Measurements from ENCODE around the gene HIBCH.
"Not testable (repeated sequence)": the region's sequence is repeated elsewhere in the genome, so short reads cannot be mapped to it uniquely, and the experiment has no call there.

Gene HIBCH

DNA sequence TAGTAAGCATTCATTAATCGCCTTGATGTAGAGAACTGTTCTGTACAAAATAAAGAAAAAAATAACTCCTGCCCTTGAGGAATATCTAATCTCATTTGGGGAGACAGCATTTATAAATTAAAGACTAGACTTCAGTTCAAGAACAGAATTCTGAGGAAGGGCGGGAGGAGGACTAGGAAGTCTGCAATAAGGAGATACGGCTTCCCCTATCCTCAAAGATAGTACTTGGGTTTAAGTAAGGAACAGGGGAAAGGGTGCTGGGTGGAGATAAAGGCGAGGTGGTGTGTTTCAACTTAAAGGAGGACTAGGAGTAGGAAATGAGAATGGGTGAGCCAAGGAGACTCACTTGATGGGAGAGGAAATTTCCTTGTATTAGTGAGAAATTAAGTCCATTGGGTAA, 135.2 kb downstream of the HIBCH start:
- no peak for DNase-seq (ENCODE audit: low read depth)

DNA sequence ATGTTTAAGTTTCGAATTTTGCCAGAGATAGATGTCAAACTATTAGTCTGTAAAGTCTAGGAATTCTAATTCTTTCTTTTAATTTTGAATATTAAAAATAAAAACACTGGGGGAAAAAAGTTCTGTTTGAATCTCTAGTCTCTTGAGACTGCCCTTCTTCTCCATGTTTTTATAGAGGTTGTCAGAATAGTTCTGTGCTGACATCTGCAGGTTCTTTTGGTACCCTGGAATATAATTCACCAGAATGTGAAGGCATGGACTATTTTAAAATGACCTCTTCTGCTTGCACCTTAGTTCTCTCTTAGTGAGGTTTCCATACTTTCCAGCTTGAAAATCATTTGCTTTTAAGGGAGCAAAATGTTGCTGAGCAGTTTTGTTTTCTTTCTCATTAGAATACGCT, 136.1 kb downstream of the HIBCH start:
- DNase-seq (ENCODE audit: low read depth), result no peak

- DNase-seq (ENCODE audit: low read depth), result no peak
These were observed 137.5 kb downstream of the HIBCH start for GRCh38 chr2:190182071-190182524.

GRCh38 chr2:190181123-190181669, 138.4 kb downstream of the HIBCH start:
- DNase-seq (ENCODE audit: low read depth), result no peak

- no peak for DNase-seq (ENCODE audit: low read depth)
These were observed 139.1 kb downstream of the HIBCH start for GRCh38 chr2:190180313-190181122.

DNA sequence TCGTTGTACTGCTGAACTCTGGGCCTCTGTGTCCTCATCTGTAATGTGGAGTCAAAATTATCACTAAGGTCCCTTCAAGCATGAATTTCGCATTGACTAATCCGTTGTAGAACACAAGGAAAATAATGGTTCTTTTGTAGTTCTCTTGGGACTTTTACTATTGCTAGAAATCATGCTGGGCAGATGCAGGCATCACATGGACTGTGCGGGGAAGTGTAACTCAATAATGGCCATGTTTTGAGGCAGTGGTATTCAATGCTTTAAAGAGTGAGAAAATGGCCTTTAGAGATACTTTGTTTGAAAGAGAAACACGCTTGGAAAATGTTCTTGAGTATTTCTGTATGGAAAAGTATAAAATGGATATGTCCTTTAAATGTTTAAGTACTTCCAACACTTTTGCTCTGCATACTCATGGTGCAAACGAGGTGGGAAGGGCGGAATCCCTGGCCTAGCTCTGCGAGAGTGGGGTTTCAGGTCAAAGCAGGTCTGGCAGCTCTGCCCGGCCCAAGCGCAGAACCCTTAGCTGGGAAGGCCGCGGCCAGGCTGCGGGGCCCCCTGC, 139.8 kb downstream of the HIBCH start:
- no peak for DNase-seq (ENCODE audit: low read depth)

GRCh38 chr2:190178066-190178722, 141.4 kb downstream of the HIBCH start:
- DNase-seq (ENCODE audit: low read depth), result no peak

DNA sequence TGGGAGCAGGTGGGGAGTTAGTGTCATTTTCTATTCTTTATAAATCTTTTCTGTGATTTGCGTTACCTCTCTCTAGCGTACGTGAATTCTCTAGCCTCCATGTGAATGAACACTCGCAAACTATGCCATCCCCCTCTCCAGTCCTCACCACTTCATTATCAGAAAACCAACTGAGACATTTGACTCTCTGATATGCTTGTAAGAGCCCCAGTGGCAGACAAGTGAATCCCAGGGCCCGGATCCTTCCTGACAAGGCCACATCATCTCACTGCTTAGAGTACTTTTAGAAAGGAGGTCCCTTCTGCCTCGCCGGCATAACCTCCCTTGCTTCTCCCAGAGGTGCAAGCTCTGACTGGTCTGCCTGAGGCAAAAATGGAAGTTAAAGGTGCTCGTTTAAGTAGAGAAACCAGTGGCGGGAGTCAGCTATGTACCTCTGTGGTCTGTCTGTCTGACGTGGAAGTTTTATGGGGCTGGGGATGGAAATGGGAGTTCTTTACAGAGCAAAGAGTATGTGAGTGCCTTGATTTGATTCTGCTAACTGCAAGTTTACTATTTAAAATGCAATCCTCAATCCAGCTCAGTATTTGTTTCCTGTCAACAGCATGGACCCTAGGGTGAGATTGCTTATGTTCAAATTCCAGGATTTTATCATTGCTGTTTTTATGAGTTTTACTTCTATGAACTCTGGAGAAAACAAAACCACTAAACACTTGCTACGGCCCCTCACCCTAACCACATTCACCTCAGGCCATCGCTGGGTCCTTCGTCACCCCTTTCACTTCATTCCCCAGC, 142.2 kb downstream of the HIBCH start:
- no peak for DNase-seq (ENCODE audit: low read depth)

DNA sequence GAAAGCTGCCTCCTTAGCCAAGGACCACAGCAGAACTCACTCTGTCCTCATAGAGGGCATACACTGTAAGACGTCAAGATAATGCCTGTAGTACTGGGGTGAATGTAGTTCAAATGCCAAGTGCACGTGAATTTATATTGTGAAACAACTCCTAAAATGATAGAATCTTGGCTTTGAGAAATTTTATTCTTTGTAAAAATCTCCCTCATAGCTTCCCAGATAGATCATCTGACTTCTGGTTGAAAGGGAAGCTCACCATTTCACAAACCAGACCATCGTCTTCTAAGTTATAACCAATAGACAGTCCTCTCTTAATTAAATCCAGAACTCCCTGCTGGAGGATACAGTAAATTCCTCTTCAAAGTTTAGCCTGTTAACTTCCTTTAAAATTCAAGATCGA, 146.2 kb downstream of the HIBCH start:
- DNase-seq (ENCODE audit: low read depth), result no peak

DNA sequence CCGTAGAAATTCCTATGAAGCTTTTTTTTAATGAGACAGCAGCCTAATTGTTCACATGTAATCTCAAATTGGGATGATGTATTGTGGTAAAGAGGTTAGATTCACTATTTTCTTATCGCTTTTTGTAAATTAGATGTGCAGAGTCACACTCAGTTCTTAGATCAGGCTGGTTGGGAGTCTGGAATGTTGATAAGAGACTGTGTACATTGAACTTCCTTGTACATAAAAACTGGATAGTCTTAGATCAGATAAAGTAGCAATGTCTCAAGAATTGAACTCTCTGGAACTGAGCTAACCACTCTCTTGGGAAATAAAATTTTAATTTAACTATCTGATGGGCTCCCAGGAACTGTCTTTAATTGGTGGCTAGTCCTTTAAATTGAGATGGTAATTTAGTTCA, 149.0 kb downstream of the HIBCH start:
- DNase-seq (ENCODE audit: low read depth), result no peak

DNA sequence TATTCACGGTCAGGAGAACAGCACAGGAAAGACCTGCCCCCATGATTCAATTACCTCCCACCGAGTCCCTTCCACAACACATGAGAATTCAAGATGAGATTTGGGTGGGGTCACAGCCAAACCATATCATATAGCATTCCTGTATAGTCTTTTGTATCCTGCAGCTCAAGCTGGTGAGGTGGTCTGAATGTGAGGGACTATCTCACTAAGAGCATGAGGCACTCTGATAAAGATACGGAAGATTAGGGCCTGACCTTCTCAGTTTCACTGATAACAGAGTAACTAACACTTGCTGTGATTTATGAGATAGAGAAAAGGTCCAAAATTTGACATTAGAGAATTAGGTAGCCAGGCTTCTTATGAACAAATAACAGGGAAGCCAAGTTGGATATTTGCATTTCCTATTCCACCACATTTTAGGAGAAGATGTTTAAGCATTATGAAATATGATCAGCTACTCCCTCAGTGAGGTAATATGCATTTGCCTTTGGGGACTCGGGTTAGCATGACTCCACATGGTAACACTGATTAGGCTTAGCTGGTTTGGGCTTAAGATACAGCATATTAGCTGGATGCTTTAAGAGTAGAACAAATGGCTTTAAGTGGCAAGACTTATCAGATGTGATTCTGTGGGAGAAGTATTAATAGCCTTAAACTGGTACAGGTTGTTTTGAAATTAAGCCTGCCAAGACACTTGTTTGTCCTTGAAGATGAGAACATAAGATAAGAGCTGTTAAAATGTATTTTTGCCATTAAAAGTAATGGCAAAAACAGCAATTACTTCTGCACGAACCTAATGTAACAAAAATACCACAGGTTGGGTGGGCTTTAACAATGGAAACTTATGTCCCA, 150.2 kb downstream of the HIBCH start:
- DNase-seq (ENCODE audit: low read depth), result no peak

- DNase-seq (ENCODE audit: low read depth), result no peak
These were observed 151.9 kb downstream of the HIBCH start for GRCh38 chr2:190167702-190168101.

DNA sequence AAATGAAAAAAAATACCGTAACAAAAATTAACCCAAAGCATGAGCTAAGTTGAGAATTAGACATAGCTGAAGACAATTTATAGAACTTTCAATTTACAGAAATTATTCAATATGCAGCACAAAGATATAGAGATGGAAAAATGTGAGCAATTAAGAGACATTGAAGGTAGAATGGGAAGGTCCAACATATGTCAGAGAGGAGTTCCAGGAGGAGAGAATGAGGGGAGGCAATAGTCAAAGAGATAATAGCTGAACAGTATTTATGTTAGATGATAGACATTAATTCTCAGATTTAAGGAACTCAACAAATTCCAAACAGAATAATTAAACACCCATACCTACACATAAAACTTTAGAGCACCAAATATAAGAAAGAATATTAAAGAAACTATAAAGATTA, 154.1 kb downstream of the HIBCH start:
- no peak for DNase-seq (ENCODE audit: low read depth)

- no peak for DNase-seq (ENCODE audit: low read depth)
These were observed 156.8 kb downstream of the HIBCH start for GRCh38 chr2:190162851-190163250.

DNA sequence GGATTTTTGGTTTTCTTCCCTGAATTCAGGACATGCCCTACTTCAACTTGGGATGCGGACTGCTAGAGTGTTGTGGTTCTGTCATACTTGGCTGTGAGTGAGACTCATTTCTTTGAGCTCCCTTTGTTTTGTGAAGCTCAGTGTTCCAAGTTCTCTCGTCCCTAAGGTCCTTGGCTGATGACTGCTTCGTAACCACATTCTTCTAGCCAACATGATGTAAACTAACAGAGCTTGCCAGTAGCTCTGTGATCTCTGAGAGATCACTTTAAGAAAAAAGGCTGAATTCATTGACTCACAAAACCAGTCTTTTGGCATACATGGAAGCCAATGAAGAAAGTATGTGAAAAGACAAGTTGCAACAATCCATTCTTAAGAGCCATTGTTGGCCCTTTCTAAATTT, 160.2 kb downstream of the HIBCH start:
- no peak for DNase-seq (ENCODE audit: low read depth)

- no peak for DNase-seq (ENCODE audit: low read depth)
These were observed 160.7 kb downstream of the HIBCH start for GRCh38 chr2:190158798-190159434.

DNA sequence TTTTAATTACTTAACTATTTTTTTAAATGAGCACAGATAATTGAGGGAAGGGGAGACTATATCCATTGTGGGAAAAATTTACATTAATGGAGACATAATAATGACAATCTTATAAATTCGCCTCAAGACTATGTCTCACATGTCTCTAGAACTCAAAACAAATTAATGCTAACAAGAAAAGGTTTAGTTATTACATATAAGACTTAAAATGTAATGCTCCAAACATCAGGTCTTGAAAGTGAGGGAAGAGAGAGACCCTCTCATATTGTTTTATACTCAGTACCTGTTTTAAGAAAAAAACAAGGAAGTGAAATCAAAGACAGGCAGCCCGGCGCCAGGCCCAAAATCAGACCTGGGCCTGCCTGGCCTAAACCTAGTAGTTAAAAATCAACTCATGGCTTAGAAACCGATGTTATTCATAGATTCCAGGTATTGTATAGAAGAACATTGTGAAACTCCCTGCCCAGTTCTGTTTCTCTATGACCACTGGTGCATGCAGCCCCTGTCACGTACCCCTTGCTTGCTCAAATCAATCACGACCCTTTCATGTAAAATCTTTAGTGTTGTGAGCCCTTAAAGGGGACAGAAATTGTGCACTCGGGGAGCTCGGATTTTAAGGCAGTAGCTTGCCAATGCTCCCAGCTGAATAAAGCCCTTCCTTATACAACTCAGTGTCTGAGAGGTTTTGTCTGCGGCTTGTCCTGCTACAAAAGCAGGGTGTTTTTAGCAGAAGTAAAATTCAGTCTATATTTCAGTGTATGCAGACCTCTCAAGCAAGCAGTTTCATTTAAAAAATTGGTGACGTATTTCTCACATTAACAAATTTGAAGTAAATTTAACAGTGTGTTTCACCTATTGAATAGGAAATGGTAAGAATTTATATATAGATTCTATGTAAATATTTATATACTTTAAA, 161.8 kb downstream of the HIBCH start:
- not testable (repeated sequence) for DNase-seq (ENCODE audit: low read depth)

DNA sequence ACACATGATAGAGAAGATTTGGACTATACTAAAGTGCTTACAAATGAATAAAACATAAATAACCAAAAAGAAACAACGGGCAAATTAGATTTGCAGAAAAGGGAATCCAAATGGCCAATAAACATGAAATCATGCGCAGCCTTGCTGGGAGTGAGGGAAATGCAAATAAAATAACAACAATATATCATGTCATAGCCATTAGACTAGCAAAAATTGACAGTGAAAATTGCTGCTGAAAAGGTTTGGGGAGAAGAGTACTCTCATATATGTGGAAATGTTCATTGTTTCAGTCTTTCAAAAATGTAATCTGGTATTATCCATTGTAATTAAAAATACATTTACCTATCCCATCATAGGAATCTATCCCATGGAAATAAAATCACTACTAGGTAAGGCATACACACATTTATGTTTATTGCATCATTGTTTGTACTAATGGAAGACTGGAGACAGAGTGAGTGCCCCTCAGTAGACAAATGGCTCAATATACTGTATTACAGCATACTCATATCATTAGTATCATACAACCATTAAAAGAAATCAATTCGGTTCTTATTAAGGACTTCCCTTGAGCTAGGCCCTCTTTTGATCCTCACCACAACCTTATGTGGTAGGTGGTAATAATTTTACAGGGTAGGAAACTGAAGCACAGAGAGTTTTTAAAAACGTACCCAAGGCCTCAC, 163.0 kb downstream of the HIBCH start:
- DNase-seq (ENCODE audit: low read depth), result no peak
